GM12865 (cell line): Measurements from ENCODE around the gene SCAP.
A peak's percentile ranks its signal among the peaks of the same experiment; 100 is the strongest.
"Not testable (repeated sequence)": the region's sequence is repeated elsewhere in the genome, so short reads cannot be mapped to it uniquely, and the experiment has no call there.

Experiments used
- DNase-seq: peaks from one replicate; pipeline ENCODE4 v3.0.0; 2010; ENCODE audit warnings: low read depth
- H3K4me3 ChIP-seq: 2 replicates; pipeline ENCODE4 v1.5.1; 2011; ENCODE audit warnings: mild to moderate bottlenecking, low read depth, low read length, control low read depth
- TF ChIP-seq, protein P1 (sequence below): IDR thresholded peaks from 2 replicates; pipeline ENCODE4 v1.5.1; 2011; ENCODE audit warnings: low read length, control low read depth, low read depth, inconsistent platforms; ENCODE audit not compliant: insufficient read depth; ENCODE audit errors: missing control alignments

The SCAP gene

DNA sequence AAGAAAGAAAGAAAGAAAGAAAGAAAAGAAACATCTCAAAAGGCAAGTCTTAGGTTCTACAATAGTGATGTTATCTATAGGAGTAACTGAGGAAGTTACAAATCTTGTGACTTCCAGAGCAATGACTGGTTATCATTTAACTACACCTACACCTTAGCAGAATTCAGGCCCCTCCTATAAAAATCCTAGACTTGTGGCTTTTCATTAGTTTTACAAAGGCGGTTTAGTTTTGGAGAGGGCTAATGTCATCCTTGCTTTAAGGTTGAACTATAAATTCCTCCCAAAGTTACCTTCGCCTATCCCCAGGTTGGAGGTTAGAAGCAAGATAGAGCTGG lies 4.1 kb upstream of the SCAP start:
- no peak overlapping the region for H3K4me3 ChIP-seq
- TF ChIP-seq, protein P1, sequence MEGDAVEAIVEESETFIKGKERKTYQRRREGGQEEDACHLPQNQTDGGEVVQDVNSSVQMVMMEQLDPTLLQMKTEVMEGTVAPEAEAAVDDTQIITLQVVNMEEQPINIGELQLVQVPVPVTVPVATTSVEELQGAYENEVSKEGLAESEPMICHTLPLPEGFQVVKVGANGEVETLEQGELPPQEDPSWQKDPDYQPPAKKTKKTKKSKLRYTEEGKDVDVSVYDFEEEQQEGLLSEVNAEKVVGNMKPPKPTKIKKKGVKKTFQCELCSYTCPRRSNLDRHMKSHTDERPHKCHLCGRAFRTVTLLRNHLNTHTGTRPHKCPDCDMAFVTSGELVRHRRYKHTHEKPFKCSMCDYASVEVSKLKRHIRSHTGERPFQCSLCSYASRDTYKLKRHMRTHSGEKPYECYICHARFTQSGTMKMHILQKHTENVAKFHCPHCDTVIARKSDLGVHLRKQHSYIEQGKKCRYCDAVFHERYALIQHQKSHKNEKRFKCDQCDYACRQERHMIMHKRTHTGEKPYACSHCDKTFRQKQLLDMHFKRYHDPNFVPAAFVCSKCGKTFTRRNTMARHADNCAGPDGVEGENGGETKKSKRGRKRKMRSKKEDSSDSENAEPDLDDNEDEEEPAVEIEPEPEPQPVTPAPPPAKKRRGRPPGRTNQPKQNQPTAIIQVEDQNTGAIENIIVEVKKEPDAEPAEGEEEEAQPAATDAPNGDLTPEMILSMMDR = no peak
- DNase-seq = no peak

DNA sequence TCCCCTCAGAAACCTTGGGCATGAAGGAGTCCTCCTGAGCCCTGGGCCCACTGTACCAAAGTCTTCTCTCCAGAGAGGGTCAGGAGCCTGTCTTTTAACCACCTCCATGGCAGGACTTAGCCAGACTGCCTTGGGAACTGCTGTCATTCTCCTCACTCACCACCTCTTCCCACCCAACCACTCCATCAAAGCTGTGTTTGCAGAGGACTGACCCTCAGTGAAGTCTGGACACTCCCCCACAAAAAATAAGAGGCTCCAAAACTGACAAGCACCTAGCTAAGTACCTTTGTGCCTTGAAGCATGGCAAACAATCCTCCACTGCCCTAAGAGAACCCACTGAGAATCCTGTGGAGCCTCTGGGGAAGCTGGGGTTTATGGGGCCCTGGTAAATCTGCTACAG lies 2.3 kb upstream of the SCAP start:
- TF ChIP-seq, protein P1 = no peak
- H3K4me3 ChIP-seq = no peak overlapping the region
- no peak for DNase-seq

DNA sequence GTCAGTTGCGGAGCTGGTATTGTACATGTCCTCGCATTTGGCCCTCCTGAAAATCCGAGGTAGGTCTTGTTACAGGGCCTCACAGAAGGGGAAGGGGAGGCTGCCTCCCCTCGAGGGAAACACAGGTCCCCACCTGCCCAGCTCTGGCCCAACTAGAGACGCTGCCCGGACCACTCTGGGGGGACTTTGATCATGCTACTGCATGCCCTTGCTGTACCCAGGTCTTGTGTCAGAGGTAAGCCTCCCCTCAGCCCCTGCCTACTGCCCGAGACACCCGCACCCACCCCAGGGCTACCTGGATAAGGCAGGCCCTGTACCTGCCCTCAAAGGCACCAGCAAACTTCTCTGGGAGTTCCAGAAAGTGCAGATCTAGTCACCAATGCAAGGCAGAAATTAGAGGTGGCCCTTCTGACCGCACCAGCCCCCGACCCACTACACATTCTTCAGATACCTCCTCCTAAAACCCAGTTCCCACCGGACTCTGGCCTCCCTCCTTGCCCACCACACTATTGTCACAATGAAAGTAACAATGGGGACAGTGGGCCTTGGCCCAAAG lies 981 bp upstream of the SCAP start:
- H3K4me3 ChIP-seq = peak overlapping the region; percentile 71; the same call in 1 of the 2 replicates
- TF ChIP-seq, protein P1 = no peak
- DNase-seq = no peak

DNA sequence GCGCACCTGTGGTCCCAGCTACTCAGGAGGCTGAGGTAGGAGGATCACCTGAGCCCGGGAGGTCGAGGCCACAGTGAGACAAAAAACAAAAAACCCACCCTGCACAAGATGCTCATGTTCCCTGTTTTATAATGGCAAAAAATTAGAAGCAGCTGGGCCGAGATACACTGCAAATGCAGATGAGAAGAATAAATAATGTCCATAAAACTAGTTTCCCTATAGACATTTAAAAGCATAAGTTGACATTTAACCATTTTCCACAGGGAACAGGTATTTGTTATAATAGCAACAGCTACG lies 537 bp upstream of the SCAP start:
- peak overlapping the region; percentile 71 for H3K4me3 ChIP-seq
- TF ChIP-seq, protein P1 = no peak
- DNase-seq = no peak

DNA sequence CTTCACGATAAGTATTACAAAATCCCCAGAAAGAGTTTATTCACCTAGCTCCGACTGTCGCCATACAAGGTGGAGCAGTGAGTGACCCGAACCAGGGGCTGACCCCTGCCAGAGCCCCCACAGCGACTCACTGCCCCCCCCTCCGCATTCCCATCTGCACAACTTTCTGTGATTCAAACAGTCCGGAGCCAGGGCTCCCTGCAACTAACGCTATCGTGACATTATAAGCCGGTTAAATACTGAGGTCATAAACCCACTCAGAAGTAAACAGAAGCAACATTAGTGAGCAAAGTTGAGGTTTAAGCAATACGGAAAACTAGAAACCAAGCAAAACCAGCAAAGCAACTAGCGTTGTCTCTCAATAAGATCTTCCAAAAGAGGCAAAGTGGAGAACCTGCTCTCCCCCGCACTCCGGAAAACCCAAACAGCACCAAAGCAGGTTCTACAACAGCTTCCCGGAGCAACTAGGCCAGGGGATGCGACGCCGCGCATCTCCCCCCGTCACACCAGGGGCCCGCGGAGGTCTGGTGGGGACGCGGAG lies 642 bp downstream of the SCAP start:
- peak overlapping the region; percentile 88 for H3K4me3 ChIP-seq
- TF ChIP-seq, protein P1 = no peak
- DNase-seq = no peak

DNA sequence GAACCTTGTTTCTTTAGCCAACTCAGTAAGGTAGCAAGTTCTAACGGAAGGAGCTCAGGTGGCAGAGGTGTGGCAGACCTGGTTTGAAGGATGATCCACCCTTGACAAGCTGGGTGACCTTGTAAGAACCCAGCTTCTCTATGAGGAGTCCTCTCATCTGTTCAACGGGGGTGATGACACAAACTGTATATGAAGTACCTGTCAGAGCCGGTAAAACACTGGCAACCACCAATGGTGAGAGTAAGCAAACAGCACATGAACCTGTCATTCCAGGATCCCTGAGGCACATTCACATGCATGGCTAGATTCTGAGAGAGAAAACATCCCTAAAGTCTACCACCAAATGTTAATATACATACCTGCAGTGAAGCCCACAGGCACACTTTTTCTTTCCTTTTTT lies 2.4 kb downstream of the SCAP start:
- TF ChIP-seq, protein P1 = no peak
- H3K4me3 ChIP-seq = no peak overlapping the region
- no peak for DNase-seq

DNA sequence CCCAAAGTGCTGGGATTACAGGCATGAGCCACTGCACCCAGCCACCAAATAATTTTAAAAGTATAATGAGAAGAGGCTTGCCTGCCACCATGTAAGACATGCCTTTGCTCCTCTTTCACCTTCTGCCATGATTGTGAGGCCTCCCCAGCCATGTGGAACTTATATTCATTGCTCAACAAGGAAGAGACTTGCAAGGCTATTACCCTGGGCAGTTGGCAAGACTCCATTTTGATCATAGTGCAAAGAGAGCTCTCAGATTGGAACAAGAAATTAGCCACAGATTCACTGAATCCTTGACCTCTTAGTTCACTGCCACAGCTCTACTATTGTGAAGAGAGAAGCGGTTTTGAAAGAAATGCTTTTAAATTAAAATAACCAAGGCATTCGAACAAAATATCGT lies 6.1 kb downstream of the SCAP start:
- TF ChIP-seq, protein P1 = no peak
- H3K4me3 ChIP-seq = no peak overlapping the region
- no peak for DNase-seq

DNA sequence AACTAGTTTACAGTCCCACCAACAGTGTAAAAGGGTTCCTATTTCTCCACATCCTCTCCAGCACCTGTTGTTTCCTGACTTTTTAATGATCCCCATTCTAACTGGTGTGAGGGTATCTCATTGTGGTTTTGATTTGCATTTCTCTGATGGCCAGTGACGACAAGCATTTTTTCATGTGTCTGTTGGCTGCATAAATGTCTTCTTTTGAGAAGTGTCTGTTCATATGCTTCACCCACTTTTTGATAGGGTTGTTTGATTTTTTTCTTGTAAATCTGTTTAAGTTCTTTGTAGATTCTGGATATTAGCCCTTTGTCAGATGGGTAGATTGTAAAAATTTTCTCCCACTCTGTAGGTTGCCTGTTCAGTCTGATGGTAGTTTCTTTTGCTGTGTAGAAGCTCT lies 7.4 kb downstream of the SCAP start:
- H3K4me3 ChIP-seq, DNase-seq: not testable (repeated sequence)
